ENCODE measurements around the gene DZIP3.

Gene DZIP3

DNA sequence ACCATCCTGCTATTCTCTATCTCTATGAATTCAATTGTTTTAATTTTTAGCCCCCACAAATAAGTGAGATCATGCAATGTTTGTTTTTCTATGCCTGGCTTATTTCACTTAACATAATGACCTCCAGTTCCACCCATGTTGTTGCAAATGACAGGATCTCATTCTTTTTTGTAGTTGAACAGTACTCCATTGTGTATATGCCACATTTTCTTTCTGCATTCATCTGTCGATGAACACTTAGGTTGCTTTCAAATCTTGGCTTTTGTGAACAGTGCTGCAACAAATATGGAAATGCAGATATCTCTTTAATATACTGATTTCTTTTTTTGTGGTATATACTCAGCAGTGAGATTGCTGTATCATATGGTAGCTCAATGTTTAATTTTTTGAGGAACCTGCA, 108.9 kb downstream of the DZIP3 start:
- ChIA-PET CTCF (no interaction called here), POLR2A (no interaction called here)
- no peak for DNase-seq (ENCODE audit: extremely low spot score)
- no peak for TF ChIP-seq SP1 (IDR thresholded peaks at IDR 0.05)
- TF ChIP-seq HDGF (IDR thresholded peaks at IDR 0.05; ENCODE audit: borderline replicate concordance), result no peak
- TF ChIP-seq L3MBTL2 (conservative IDR thresholded peaks at IDR 0.05), result no peak
- TF ChIP-seq FOXK2 (IDR thresholded peaks at IDR 0.05), result no peak
- TF ChIP-seq NFRKB (IDR thresholded peaks at IDR 0.05), result no peak
- TF ChIP-seq FOXM1 (IDR thresholded peaks at IDR 0.05; ENCODE audit: borderline replicate concordance), result no peak
- TF ChIP-seq ARNT (IDR thresholded peaks at IDR 0.05), result no peak
- TF ChIP-seq LEF1 (IDR thresholded peaks at IDR 0.05; ENCODE audit: borderline replicate concordance), result no peak
- TF ChIP-seq CTBP1 (IDR thresholded peaks at IDR 0.05; ENCODE audit: borderline replicate concordance), result no peak
- no peak for TF ChIP-seq BHLHE40 (IDR thresholded peaks at IDR 0.05; ENCODE audit: borderline replicate concordance)
- TF ChIP-seq ELF4 (IDR thresholded peaks at IDR 0.05), result no peak
- TF ChIP-seq FOXA1 (IDR thresholded peaks at IDR 0.05), result no peak
- TF ChIP-seq SUZ12 (IDR thresholded peaks at IDR 0.05), result no peak
- no peak for TF ChIP-seq TARDBP (IDR thresholded peaks at IDR 0.05)
- no peak for TF ChIP-seq ZNF384 (IDR thresholded peaks at IDR 0.05)
- TF ChIP-seq, protein P1, sequence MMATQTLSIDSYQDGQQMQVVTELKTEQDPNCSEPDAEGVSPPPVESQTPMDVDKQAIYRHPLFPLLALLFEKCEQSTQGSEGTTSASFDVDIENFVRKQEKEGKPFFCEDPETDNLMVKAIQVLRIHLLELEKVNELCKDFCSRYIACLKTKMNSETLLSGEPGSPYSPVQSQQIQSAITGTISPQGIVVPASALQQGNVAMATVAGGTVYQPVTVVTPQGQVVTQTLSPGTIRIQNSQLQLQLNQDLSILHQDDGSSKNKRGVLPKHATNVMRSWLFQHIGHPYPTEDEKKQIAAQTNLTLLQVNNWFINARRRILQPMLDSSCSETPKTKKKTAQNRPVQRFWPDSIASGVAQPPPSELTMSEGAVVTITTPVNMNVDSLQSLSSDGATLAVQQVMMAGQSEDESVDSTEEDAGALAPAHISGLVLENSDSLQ (IDR thresholded peaks at IDR 0.05), result no peak

DNA sequence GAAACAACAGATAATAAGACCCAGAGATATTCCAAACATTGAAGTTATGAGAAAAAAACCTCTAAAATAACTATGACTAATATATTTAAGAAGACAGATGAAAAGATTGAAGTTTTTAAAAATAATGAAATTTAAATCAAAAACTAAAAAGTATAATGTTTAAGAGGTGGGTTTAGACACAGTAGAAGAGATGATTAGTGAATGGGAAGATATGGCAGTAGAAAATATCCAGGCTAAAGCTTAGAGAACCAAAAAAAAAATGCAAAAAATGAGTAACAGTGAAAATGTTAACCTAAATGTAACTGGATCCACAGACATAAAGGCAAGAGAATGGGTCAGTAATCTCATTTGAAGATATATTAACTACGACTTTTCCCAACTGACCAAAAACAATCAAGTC, 115.5 kb downstream of the DZIP3 start:
- TF ChIP-seq ELF4 (IDR thresholded peaks at IDR 0.05), result no peak
- no peak for TF ChIP-seq FOXA1 (IDR thresholded peaks at IDR 0.05)
- TF ChIP-seq TARDBP (IDR thresholded peaks at IDR 0.05), result no peak
- no peak for TF ChIP-seq BHLHE40 (IDR thresholded peaks at IDR 0.05; ENCODE audit: borderline replicate concordance)
- TF ChIP-seq, protein P1 (IDR thresholded peaks at IDR 0.05), result no peak
- no peak for TF ChIP-seq FOXM1 (IDR thresholded peaks at IDR 0.05; ENCODE audit: borderline replicate concordance)
- TF ChIP-seq ZNF384 (IDR thresholded peaks at IDR 0.05), result no peak
- no peak for TF ChIP-seq ARNT (IDR thresholded peaks at IDR 0.05)
- no peak for TF ChIP-seq FOXK2 (IDR thresholded peaks at IDR 0.05)
- TF ChIP-seq SUZ12 (IDR thresholded peaks at IDR 0.05), result no peak
- no peak for TF ChIP-seq LEF1 (IDR thresholded peaks at IDR 0.05; ENCODE audit: borderline replicate concordance)
- no peak for TF ChIP-seq L3MBTL2 (conservative IDR thresholded peaks at IDR 0.05)
- no peak for TF ChIP-seq HDGF (IDR thresholded peaks at IDR 0.05; ENCODE audit: borderline replicate concordance)
- no peak for TF ChIP-seq SP1 (IDR thresholded peaks at IDR 0.05)
- TF ChIP-seq CTBP1 (IDR thresholded peaks at IDR 0.05; ENCODE audit: borderline replicate concordance), result no peak
- no peak for TF ChIP-seq NFRKB (IDR thresholded peaks at IDR 0.05)
- ChIA-PET CTCF (no interaction called here), POLR2A (no interaction called here)
- no peak for DNase-seq (ENCODE audit: extremely low spot score)

GRCh38 chr3:108713009-108713516, 123.5 kb downstream of the DZIP3 start:
- DNase-seq (ENCODE audit: extremely low spot score), result no peak
- ChIA-PET POLR2A (no interaction called here), CTCF (no interaction called here)
- TF ChIP-seq ELF4 (IDR thresholded peaks at IDR 0.05), result no peak
- TF ChIP-seq, protein P1 (IDR thresholded peaks at IDR 0.05), result peak; percentile 89

DNA sequence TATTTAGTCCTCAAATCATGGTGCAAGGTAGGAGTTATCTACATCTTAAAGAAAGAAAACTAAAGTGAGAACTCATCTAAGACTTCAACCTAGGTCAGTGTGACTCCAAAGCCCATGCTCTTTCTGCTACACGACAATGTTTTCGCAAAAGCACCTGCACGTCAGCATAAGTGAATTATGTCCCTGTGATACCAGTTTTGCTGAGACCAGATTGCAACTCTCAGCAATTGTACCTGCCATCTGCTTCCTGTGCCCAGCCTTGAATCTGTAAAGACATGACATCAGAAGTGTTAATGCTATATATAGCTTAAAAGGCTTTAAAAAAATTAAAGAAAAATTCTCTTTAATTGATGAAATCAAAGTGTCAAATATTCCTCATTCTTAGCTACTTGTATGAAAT, 124.3 kb downstream of the DZIP3 start:
- no peak for TF ChIP-seq FOXM1 (IDR thresholded peaks at IDR 0.05; ENCODE audit: borderline replicate concordance)
- TF ChIP-seq ARNT (IDR thresholded peaks at IDR 0.05), result no peak
- no peak for TF ChIP-seq HDGF (IDR thresholded peaks at IDR 0.05; ENCODE audit: borderline replicate concordance)
- no peak for TF ChIP-seq CTBP1 (IDR thresholded peaks at IDR 0.05; ENCODE audit: borderline replicate concordance)
- TF ChIP-seq, protein P1 (IDR thresholded peaks at IDR 0.05), result no peak
- no peak for TF ChIP-seq SUZ12 (IDR thresholded peaks at IDR 0.05)
- TF ChIP-seq NFRKB (IDR thresholded peaks at IDR 0.05), result no peak
- no peak for TF ChIP-seq SP1 (IDR thresholded peaks at IDR 0.05)
- TF ChIP-seq LEF1 (IDR thresholded peaks at IDR 0.05; ENCODE audit: borderline replicate concordance), result no peak
- no peak for TF ChIP-seq TARDBP (IDR thresholded peaks at IDR 0.05)
- no peak for TF ChIP-seq FOXK2 (IDR thresholded peaks at IDR 0.05)
- no peak for TF ChIP-seq BHLHE40 (IDR thresholded peaks at IDR 0.05; ENCODE audit: borderline replicate concordance)
- no peak for TF ChIP-seq FOXA1 (IDR thresholded peaks at IDR 0.05)
- TF ChIP-seq ELF4 (IDR thresholded peaks at IDR 0.05), result no peak
- TF ChIP-seq ZNF384 (IDR thresholded peaks at IDR 0.05), result no peak
- POLR2A ChIA-PET, result no interaction called here
- no peak for DNase-seq (ENCODE audit: extremely low spot score)
- CTCF ChIA-PET, result interaction anchor here (0.6 kb wide), 1 partner anchor 202 kb away, joined by 4 read pairs; no protein-coding TSS in a partner anchor

DNA sequence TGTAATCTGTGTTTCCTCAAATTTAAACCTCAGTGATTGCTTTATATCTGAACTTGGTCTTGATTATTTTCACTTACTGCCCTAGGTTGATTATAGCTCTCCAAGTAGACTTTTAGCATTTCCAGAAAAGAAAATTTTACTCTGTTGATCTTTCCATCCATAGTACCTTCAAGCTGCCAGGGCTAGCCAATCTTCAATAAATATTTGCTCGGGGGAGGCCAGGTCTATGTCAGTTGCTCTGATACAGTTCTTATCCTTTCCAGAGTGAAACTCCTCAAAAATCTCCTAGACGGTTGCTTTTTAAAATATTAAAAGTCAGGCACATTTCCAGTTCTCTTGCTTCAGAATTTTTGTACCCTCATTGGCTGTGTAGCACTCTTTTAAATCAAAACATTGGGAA, 128.9 kb downstream of the DZIP3 start:
- ChIA-PET CTCF (no interaction called here), POLR2A (no interaction called here)
- DNase-seq (ENCODE audit: extremely low spot score), result no peak
- TF ChIP-seq ARNT (IDR thresholded peaks at IDR 0.05), result no peak
- TF ChIP-seq FOXK2 (IDR thresholded peaks at IDR 0.05), result no peak
- no peak for TF ChIP-seq SP1 (IDR thresholded peaks at IDR 0.05)
- TF ChIP-seq L3MBTL2 (conservative IDR thresholded peaks at IDR 0.05), result no peak
- no peak for TF ChIP-seq SUZ12 (IDR thresholded peaks at IDR 0.05)
- TF ChIP-seq ELF4 (IDR thresholded peaks at IDR 0.05), result no peak
- TF ChIP-seq CTBP1 (IDR thresholded peaks at IDR 0.05; ENCODE audit: borderline replicate concordance), result no peak
- no peak for TF ChIP-seq ZNF384 (IDR thresholded peaks at IDR 0.05)
- TF ChIP-seq, protein P1 (IDR thresholded peaks at IDR 0.05), result no peak
- no peak for TF ChIP-seq FOXA1 (IDR thresholded peaks at IDR 0.05)
- no peak for TF ChIP-seq LEF1 (IDR thresholded peaks at IDR 0.05; ENCODE audit: borderline replicate concordance)
- TF ChIP-seq FOXM1 (IDR thresholded peaks at IDR 0.05; ENCODE audit: borderline replicate concordance), result no peak
- TF ChIP-seq NFRKB (IDR thresholded peaks at IDR 0.05), result no peak
- TF ChIP-seq TARDBP (IDR thresholded peaks at IDR 0.05), result no peak
- TF ChIP-seq HDGF (IDR thresholded peaks at IDR 0.05; ENCODE audit: borderline replicate concordance), result no peak

Measured in HEK293T (cell line).